Hepatocyte (in vitro differentiated cells): ENCODE data around the gene CRISP1. TPM values are rescaled to one million over a fixed set of nuclear protein-coding genes. Genes with fewer than 3 reads are reported as not detected.

Experiments used
- DNase-seq: peaks from one replicate; pipeline ENCODE4 v3.0.0-alpha.2; 2016; ENCODE audit warnings: low spot score
- H2AFZ ChIP-seq: fragments of 200-600 bp; sonication (generic); 2 replicates; pipeline ENCODE4 v1.6.0; 2016; ENCODE audit warnings: antibody characterized with exemption, mild to moderate bottlenecking
- H3K27ac ChIP-seq: fragments of 200-600 bp; sonication (generic); 2 replicates; pipeline ENCODE4 v1.5.1; 2016; ENCODE audit warnings: mild to moderate bottlenecking
- H3K27me3 ChIP-seq: fragments of 200-600 bp; sonication (generic); 2 replicates; pipeline ENCODE4 v1.6.1; 2016
- H3K36me3 ChIP-seq: fragments of 200-600 bp; sonication (generic); replicated peaks from 2 replicates; pipeline ENCODE4 v1.5.1; 2016; ENCODE audit warnings: low read depth; ENCODE audit not compliant: insufficient read depth
- H3K4me1 ChIP-seq: fragments of 200-600 bp; sonication (generic); 2 replicates; pipeline ENCODE4 v1.5.1; 2016; ENCODE audit warnings: mild to moderate bottlenecking, moderate library complexity; ENCODE audit not compliant: insufficient read depth
- H3K4me2 ChIP-seq: fragments of 200-600 bp; sonication (generic); 2 replicates; pipeline ENCODE4 v1.6.0; 2016
- H3K4me3 ChIP-seq: fragments of 200-600 bp; sonication (generic); 2 replicates; pipeline ENCODE4 v1.5.1; 2016; ENCODE audit warnings: mild to moderate bottlenecking
- H3K79me2 ChIP-seq: fragments of 200-600 bp; sonication (generic); 2 replicates; pipeline ENCODE4 v1.6.0; 2017; ENCODE audit warnings: mild to moderate bottlenecking
- H3K9me2 ChIP-seq: fragments of 200-600 bp; sonication (generic); replicated peaks from 2 replicates; pipeline ENCODE4 v1.6.0; 2017; ENCODE audit warnings: mild to moderate bottlenecking; ENCODE audit not compliant: insufficient read depth
- H3K9me3 ChIP-seq: fragments of 200-600 bp; sonication (generic); 2 replicates; pipeline ENCODE4 v1.5.1; 2016; ENCODE audit warnings: low read depth, mild to moderate bottlenecking
- H4K20me1 ChIP-seq: fragments of 200-600 bp; sonication (generic); 2 replicates; pipeline ENCODE4 v1.6.0; 2016; ENCODE audit warnings: mild to moderate bottlenecking; ENCODE audit not compliant: insufficient read depth, poor library complexity, severe bottlenecking
- CTCF ChIP-seq: fragments of 200-600 bp; sonication (generic); IDR thresholded peaks from 2 replicates; pipeline ENCODE4 v1.5.1; 2016; ENCODE audit warnings: antibody characterized with exemption, mild to moderate bottlenecking; ENCODE audit not compliant: poor library complexity
- EZH2 ChIP-seq: fragments of 200-600 bp; sonication (generic); IDR thresholded peaks from 2 replicates; pipeline ENCODE4 v1.6.1; 2016; ENCODE audit warnings: antibody characterized with exemption, mild to moderate bottlenecking, borderline replicate concordance
- EZH2phosphoT487 ChIP-seq: fragments of 200-600 bp; sonication (generic); IDR thresholded peaks from one replicate; pipeline ENCODE4 v1.6.1; 2018; ENCODE audit warnings: antibody characterized with exemption, mild to moderate bottlenecking, low read depth, moderate library complexity; ENCODE audit not compliant: unreplicated experiment, severe bottlenecking
- WGBS: methylation state at CpG from one replicate; pipeline ENCODE4 v1.1.6; 2016; ENCODE audit warnings: low lambda C conversion rate; ENCODE audit errors: missing lambda C conversion rate; 5-methylcytosine and 5-hydroxymethylcytosine counted together
- polyA plus RNA-seq: library from polyadenylated mRNA; unstranded; fragments of >200 nt; fragmentation: Nextera tagmentation; extraction: Ambion mirVana; gene quantifications from 2 replicates; pipeline ENCODE4 v1.2.1, GENCODE V29; 2016
- total RNA-seq: library from RNA; depleted of rRNA; stranded (reverse); fragments of >200 nt; gene quantifications from 2 replicates; pipeline ENCODE4 v1.2.3, GENCODE V29; 2014

The CRISP1 gene
- total and polyA plus RNA-seq, 2 experiments from 2014 or later: not detected

- H3K4me3 ChIP-seq: no peak overlapping the region
- no peak for DNase-seq
- no peak overlapping the region for H3K27ac ChIP-seq
- no peak for TF ChIP-seq CTCF
- no peak for TF ChIP-seq EZH2
- TF ChIP-seq EZH2phosphoT487: no peak
- H2AFZ ChIP-seq: no peak overlapping the region
- no peaks in the 10 kb centered on the region for H3K9me3 ChIP-seq
- 58% methylated on average over 2 of the region's 2 CpGs for WGBS
- H3K27me3 ChIP-seq: no peaks in the 10 kb centered on the region
- H3K9me2 ChIP-seq: no peaks in the 10 kb centered on the region
- no peaks in the 10 kb centered on the region for H3K79me2 ChIP-seq
- H4K20me1 ChIP-seq: no peaks in the 10 kb centered on the region
- no peaks in the 10 kb centered on the region for H3K4me1 ChIP-seq
- no peaks in the 10 kb centered on the region for H3K36me3 ChIP-seq
- H3K4me2 ChIP-seq: no peak overlapping the region
Observed at GRCh38 chr6:49868951-49869529, 2.7 kb upstream of the CRISP1 start.

- no peak for DNase-seq
Observed at GRCh38 chr6:49856282-49856681, 10.1 kb downstream of the CRISP1 start.

GRCh38 chr6:49855221-49855620 lies 11.1 kb downstream of the CRISP1 start:
- Histone ChIP-seq H3K4me2 (no peak overlapping the region), H4K20me1 (no peaks in the 10 kb centered on the region), H3K4me3 (no peak overlapping the region), H3K9me2 (no peaks in the 10 kb centered on the region), H2AFZ (no peak overlapping the region), H3K4me1 (no peaks in the 10 kb centered on the region), H3K27me3 (no peaks in the 10 kb centered on the region), H3K79me2 (no peaks in the 10 kb centered on the region), H3K27ac (no peak overlapping the region), H3K36me3 (no peaks in the 10 kb centered on the region), H3K9me3 (no peaks in the 10 kb centered on the region)
- no peak for DNase-seq
- TF ChIP-seq EZH2 (no peak), EZH2phosphoT487 (no peak), CTCF (no peak)
- 73% methylated on average over 4 of the region's 4 CpGs for WGBS

More at GRCh38 chr6:49856282-49856681, 10.1 kb downstream of the CRISP1 start:
- Histone ChIP-seq H3K27ac (no peak overlapping the region), H3K4me1 (no peaks in the 10 kb centered on the region), H3K36me3 (no peaks in the 10 kb centered on the region), H3K9me2 (no peaks in the 10 kb centered on the region), H3K79me2 (no peaks in the 10 kb centered on the region), H2AFZ (no peak overlapping the region), H3K4me2 (no peak overlapping the region), H3K4me3 (no peak overlapping the region), H3K9me3 (no peaks in the 10 kb centered on the region), H4K20me1 (no peaks in the 10 kb centered on the region), H3K27me3 (no peaks in the 10 kb centered on the region)
- WGBS: 55% methylated on average over 2 of the region's 2 CpGs
- TF ChIP-seq EZH2 (no peak), EZH2phosphoT487 (no peak), CTCF (no peak)

GRCh38 chr6:49852975-49853374 lies 13.4 kb downstream of the CRISP1 start:
- Histone ChIP-seq H3K27ac (no peak overlapping the region), H3K4me1 (no peaks in the 10 kb centered on the region), H3K9me2 (no peaks in the 10 kb centered on the region), H3K27me3 (no peaks in the 10 kb centered on the region), H3K79me2 (no peaks in the 10 kb centered on the region), H4K20me1 (no peaks in the 10 kb centered on the region), H3K9me3 (no peaks in the 10 kb centered on the region), H2AFZ (no peak overlapping the region), H3K4me2 (no peak overlapping the region), H3K36me3 (no peaks in the 10 kb centered on the region), H3K4me3 (no peak overlapping the region)
- WGBS: 96% methylated on average over 2 of the region's 2 CpGs
- TF ChIP-seq EZH2phosphoT487 (no peak), CTCF (no peak), EZH2 (no peak)
- no peak for DNase-seq
